ENCODE measurements around the gene RPH3AL.
A peak's percentile ranks its signal among the peaks of the same experiment; 100 is the strongest.

Gene RPH3AL

DNA sequence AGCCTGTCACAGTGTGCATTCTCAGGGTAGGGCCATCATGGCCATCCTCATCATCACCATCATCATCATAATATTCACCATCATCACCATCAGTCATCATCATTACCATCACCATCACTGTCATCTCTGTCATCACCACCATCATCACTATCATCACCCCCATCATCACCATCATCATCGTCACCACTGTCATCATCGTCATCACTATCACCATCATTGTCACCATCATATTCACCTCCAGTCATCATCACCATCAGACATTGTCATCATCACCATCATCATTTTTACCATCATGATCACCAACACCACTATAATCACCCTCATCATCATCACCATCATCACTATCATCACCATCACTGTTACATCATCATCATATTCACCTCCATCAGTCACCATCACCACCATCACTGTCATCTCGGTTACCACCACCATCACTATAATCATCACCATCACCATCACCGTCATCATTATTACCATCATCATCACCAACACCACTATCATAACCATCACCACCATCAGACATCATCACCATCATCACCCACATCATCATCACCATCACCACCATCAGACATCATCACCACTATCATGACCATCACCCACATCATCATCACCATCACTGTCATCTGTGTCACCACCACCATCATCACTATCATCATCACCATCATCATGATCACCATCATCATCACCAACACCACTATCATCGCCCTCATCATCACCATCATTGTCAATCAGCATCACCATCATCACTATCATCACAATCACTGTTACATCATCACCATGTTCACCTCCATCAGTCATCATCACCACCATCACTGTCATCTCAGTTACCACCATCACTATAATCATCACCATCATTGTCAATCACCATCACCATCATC, 8.5 kb downstream of the RPH3AL start:
- H3K36me3 Mint-ChIP-seq (ENCODE audit: insufficient read depth): no peaks in the 10 kb centered on the region
- no peaks in the 10 kb centered on the region for H3K27me3 Mint-ChIP-seq
- no peak overlapping the region for H3K27ac Mint-ChIP-seq
- no peak for ATAC-seq (replicated peaks)
- H3K9me3 Mint-ChIP-seq: peaks cover 7 to 10% of the 10 kb centered on the region in 2 donors
- no peak for DNase-seq
- H3K4me1 Mint-ChIP-seq (ENCODE audit: low read depth in 2 of 2): peaks cover 0 to 3% of the 10 kb centered on the region in 2 donors
- H3K4me3 Mint-ChIP-seq: no peak overlapping the region

DNA sequence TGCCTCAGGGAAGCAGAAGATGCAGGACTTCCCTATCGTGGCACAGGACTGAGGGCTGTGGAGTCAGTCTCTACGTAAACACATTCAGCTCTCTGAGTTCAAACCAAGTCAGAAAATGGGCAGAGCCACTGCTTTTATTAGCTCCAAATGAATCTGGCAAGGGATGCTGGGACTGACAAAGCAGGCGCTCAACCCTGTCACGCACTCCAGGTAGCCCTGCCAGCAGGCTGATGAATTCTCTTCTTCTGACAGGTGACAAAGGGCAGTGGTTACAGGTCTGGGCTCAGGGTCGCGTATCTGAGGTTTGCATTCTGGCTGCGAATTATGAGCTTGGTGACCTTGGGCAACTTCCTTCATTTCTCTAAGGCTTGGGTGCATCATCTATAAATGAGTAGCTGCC, 9.4 kb downstream of the RPH3AL start:
- no peaks in the 10 kb centered on the region for H3K36me3 Mint-ChIP-seq (ENCODE audit: insufficient read depth)
- no peak for ATAC-seq (replicated peaks)
- peaks cover 7 to 10% of the 10 kb centered on the region in 2 donors for H3K9me3 Mint-ChIP-seq
- H3K4me1 Mint-ChIP-seq (ENCODE audit: low read depth in 2 of 2): peaks cover 0 to 3% of the 10 kb centered on the region in 2 donors
- no peaks in the 10 kb centered on the region for H3K27me3 Mint-ChIP-seq
- H3K27ac Mint-ChIP-seq: no peak overlapping the region
- H3K4me3 Mint-ChIP-seq: no peak overlapping the region
- no peak for DNase-seq

DNA sequence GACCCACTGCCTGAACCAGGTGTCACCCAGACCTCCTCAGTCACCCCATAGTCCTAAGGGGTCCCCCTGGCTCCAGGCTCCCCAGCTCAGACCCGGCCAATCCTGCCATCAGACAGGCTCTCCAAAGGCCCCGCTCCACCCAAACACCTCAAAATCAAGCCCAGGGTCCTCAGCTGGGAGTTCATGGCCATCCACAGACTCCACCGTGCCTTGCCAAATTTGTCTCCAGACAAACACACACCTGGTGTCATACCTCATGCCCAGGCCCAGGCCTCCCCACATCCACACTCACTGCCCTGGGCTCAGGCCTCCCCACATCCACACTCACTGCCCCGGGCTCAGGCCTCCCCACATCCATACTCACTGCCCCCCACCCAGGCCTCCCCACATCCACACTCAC, 12.5 kb downstream of the RPH3AL start:
- Mint-ChIP-seq H3K4me3 (no peak overlapping the region), H3K36me3 (ENCODE audit: insufficient read depth) (no peaks in the 10 kb centered on the region), H3K27ac (no peak overlapping the region), H3K27me3 (peaks cover 8 to 16% of the 10 kb centered on the region in 2 donors), H3K4me1 (ENCODE audit: low read depth in 2 of 2) (peaks cover 7 to 10% of the 10 kb centered on the region in 2 donors), H3K9me3 (peaks cover 7 to 10% of the 10 kb centered on the region in 2 donors)
- ATAC-seq (replicated peaks) (no peak), DNase-seq (no peak)

DNA sequence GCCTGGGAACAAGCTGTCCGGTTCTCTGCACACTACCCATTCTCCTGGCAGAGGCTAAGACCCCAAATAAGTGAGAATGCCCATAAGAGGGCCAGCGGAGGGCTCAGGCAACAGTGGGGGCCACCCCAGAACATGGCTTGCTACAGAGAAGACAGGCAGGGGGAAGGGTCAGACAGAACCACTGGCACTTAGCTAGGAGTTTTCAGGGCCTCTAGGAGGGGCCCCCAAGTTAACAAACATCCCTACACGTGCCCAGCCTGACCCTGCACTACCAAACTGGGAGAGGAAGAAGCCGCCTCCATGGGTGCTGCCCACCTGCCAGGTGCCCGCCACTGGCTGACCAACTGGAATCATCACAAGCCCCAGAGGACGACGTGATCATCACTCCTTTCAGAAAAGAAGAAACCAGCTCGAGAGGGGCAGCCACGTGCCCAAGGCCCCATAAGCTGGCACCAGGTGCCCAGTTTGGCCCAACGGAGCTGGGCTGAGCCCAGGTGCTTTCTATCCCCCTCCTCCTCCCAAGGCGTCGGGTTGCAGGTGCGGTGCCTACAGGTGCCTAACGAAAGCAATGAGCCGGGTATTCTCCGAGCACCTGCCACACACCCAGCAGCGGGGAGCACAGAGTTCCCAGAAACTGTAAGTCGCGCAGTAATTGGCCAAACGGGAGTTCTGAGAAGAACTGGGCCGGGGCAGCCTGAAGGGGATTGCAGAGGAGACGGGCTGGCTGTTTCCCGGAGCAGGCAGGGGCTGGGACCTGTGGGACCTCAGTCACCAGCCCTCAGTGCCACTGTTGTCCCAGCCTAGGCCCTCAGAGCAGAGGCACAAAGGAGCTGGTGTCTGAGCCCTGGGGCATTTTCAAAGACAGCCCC, 13.2 kb downstream of the RPH3AL start:
- H3K4me1 Mint-ChIP-seq (ENCODE audit: low read depth in 2 of 2): peaks cover 10 to 13% of the 10 kb centered on the region in 2 donors
- no peak overlapping the region for H3K27ac Mint-ChIP-seq
- H3K36me3 Mint-ChIP-seq (ENCODE audit: insufficient read depth): no peaks in the 10 kb centered on the region
- H3K9me3 Mint-ChIP-seq: peaks cover 5 to 7% of the 10 kb centered on the region in 2 donors
- peaks cover 8 to 19% of the 10 kb centered on the region in 2 donors for H3K27me3 Mint-ChIP-seq
- no peak for ATAC-seq (replicated peaks)
- no peak for DNase-seq
- no peak overlapping the region for H3K4me3 Mint-ChIP-seq

DNA sequence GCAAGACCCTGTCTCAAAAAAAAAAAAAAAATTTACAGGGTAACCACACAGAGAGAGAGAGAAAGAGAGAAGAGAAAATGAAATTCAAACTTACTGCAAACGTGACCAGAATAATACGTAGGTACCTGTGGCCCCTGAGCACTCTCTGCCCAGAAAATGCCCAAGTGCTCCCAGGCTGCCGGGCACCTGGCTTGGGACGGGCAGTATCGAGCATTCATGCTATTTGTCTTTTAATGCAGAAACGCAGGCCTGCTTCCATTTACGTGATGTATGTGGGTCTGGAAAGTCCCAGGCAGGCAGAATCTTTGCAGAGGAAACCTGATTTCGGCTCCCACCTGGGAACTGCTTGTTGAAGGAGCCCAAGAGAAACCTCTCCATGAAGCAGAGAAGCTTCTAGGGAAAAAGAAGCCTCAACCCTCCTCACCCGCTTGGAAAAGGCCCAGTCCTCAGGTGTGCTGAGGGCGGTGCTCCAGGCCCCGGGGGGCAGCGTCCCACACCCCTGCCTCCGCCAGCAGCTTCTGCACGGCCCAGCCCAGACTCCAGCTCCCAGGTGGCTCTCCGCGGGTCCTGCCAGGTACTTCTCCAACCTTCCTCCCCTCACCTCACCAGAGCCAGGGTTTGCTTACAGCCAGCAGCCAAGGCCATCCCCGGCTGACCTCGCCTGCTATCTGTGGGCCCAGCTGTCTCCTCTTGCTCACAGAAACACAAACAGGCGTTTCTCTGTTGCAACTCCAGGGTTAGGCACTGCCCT, 14.0 kb downstream of the RPH3AL start:
- H3K36me3 Mint-ChIP-seq (ENCODE audit: insufficient read depth): no peaks in the 10 kb centered on the region
- ATAC-seq (replicated peaks) (no peak), DNase-seq (no peak)
- peaks cover 10 to 13% of the 10 kb centered on the region in 2 donors for H3K4me1 Mint-ChIP-seq (ENCODE audit: low read depth in 2 of 2)
- peak overlapping the region in 1 of 2 donors; percentile 73 for H3K27ac Mint-ChIP-seq
- H3K4me3 Mint-ChIP-seq: no peak overlapping the region
- peaks cover 8 to 19% of the 10 kb centered on the region in 2 donors for H3K27me3 Mint-ChIP-seq
- H3K9me3 Mint-ChIP-seq: no peaks in the 10 kb centered on the region

DNA sequence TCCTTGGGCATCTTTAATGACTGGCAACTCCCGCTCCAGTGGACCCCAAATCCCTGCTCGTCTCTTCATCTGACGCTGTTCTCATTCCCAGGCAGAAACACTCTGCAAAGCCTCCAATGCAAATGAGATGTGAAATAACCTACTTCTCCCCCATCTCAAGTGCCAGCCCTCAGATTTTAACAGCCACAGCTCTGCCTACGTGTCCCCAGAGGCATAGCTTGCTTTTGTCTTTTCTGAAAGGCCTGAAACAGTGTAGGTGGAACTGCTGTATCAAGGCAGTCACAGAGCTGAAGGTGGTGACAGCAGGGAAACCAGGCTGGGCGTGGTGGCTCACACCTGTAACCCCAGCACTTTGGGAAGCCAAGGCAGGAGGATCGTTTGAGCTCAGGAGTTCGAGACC, 14.7 kb downstream of the RPH3AL start:
- ATAC-seq (replicated peaks) (no peak), DNase-seq (no peak)
- Mint-ChIP-seq H3K9me3 (no peaks in the 10 kb centered on the region), H3K4me3 (no peak overlapping the region), H3K27ac (peak overlapping the region in 1 of 2 donors; percentile 73), H3K27me3 (peaks cover 8 to 19% of the 10 kb centered on the region in 2 donors), H3K36me3 (ENCODE audit: insufficient read depth) (no peaks in the 10 kb centered on the region), H3K4me1 (ENCODE audit: low read depth in 2 of 2) (peaks cover 10 to 13% of the 10 kb centered on the region in 2 donors)

DNA sequence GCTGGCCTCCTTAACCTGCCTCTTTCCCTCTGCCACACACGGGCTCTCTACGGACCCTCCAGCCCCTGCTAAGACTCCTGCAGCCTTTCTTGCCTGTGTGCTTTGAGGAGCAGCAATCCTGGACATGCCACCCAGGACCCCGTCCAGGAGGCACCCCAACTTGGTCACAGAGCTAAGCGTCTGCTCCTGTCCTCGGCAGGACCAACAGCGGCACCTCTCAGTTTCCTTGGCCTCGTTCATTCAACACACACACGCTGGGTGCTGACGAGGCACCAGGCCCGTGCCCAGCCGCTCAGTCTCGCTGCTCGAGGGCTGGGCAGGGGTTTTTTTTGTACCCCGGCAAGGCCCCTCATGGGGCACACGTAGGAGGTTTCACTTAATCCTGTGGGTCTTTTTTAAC, 15.2 kb downstream of the RPH3AL start:
- Mint-ChIP-seq H3K9me3 (no peaks in the 10 kb centered on the region), H3K27ac (no peak overlapping the region), H3K4me1 (ENCODE audit: low read depth in 2 of 2) (peaks cover 10 to 13% of the 10 kb centered on the region in 2 donors), H3K4me3 (no peak overlapping the region), H3K36me3 (ENCODE audit: insufficient read depth) (no peaks in the 10 kb centered on the region), H3K27me3 (peaks cover 8 to 19% of the 10 kb centered on the region in 2 donors)
- no peak for DNase-seq
- ATAC-seq (replicated peaks): no peak

DNA sequence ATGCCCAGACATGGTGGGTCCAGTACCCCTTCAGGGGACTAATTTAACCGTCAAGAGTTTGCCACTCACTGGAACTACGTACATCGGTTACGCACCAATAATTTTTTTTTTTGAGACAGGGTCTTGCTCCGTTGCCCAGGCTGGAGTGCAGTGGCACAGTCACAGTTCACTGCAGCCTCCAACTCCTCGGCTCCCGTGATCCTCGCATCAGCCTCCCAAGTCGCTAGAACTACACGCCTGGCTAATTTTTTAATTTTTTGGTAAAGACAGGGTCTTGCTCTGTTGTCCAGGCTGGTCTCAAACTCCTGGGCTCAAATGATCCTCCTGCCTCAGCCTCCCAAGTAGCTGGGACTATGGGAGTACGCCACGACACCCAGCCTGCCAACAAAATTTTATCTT, 15.6 kb downstream of the RPH3AL start:
- no peak for ATAC-seq (replicated peaks)
- Mint-ChIP-seq H3K27ac (no peak overlapping the region), H3K9me3 (no peaks in the 10 kb centered on the region), H3K4me3 (no peak overlapping the region), H3K4me1 (ENCODE audit: low read depth in 2 of 2) (peaks cover 11 to 13% of the 10 kb centered on the region in 2 donors), H3K36me3 (ENCODE audit: insufficient read depth) (no peaks in the 10 kb centered on the region), H3K27me3 (peaks cover 8 to 19% of the 10 kb centered on the region in 2 donors)
- no peak for DNase-seq

DNA sequence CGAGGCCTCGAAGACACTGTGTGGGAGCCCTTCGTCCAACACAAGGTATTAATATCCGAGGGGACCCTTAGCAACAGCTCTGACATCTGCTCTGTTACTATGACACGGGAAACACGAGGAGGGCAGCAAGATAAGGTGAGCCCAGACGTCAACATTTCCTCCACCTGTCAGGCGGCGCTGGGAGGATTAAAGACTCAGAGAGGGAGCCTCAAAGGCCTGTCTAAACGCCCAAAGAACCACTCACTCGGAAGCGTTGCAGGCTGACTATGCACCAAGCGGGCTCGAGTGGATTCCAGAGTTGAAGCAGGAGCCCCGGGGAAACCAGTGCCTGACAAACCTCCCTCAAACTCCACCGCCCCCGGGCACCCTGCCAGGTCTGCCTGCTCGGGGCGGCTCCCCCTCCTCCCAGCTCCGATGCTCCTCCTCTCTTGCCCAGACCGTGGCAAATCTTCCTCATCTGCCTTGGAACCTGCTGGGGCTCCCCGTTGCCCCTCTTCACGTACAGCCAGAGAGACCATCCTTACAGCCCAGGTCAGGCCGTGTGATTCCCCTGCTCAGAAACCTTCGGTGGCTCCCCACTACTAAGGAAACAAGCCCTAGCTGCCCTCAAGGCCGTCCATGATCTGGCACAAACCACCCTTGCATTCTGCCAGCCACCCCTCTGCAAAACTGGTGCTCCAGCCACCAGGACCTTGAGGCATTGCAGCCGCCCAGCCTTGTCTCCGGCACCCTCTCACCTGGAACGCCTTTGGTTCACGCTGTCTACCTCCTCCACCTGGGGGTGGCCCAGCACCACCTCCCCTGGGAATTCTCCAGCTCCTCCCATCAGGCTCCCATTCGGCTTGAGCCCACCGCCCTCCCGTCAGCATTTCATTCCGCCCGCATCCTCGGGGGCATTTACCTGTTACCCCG, 16.2 kb downstream of the RPH3AL start:
- Mint-ChIP-seq H3K4me1 (ENCODE audit: low read depth in 2 of 2) (peaks cover 16 to 17% of the 10 kb centered on the region in 2 donors), H3K4me3 (no peak overlapping the region), H3K27ac (no peak overlapping the region), H3K36me3 (ENCODE audit: insufficient read depth) (peaks cover 2% of the 10 kb centered on the region), H3K27me3 (peaks cover 8 to 19% of the 10 kb centered on the region in 2 donors), H3K9me3 (no peaks in the 10 kb centered on the region)
- DNase-seq (no peak), ATAC-seq (replicated peaks) (no peak)

DNA sequence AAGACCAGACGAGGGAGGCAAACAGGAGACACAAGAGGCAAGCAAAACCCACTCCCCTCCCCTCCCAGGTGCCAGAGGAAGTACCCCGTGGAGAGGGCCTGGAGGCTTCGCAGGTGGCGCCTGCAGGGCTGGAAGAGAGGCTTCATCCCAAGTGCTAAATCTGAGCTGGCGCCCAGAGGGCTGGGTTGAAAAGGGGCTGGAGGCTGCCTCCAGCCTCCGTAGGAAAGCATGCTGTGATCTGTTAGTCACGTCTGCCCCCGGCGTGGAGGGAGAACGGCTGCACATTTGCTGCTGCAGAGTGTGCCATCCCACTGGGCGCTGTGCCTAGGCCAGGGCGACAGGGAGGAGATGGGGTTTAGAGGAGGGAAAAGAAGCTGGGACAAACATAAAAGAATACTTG, 16.9 kb downstream of the RPH3AL start:
- DNase-seq (no peak), ATAC-seq (replicated peaks) (no peak)
- no peak overlapping the region for H3K4me3 Mint-ChIP-seq
- H3K27me3 Mint-ChIP-seq: peaks cover 8 to 19% of the 10 kb centered on the region in 2 donors
- H3K27ac Mint-ChIP-seq: no peak overlapping the region
- H3K36me3 Mint-ChIP-seq (ENCODE audit: insufficient read depth): peaks cover 2% of the 10 kb centered on the region
- peaks cover 19 to 21% of the 10 kb centered on the region in 2 donors for H3K4me1 Mint-ChIP-seq (ENCODE audit: low read depth in 2 of 2)
- H3K9me3 Mint-ChIP-seq: no peaks in the 10 kb centered on the region

DNA sequence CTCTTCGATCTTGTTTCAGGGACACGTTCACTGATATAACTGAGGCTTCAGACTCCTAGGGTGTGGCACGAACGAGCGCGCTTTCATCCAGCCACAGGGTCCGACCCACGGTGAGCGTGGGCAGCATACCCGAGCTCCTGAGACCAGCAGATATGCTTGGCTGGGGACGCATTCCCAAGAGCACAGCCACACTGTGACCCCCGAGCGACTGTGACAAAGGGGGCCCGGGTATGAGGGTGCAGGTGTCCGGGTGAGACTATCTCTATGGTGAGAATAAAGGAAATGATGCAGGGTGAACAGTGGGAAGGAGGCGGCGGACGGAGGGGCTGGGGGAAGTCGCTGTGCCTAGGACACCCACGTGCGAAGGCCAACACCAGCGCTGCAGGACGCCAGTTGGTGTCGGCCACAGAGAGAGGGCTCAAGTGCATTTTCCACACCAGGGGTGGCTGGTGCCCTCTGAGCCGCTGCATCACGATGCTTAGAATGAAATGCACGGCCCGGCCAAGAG, 17.6 kb downstream of the RPH3AL start:
- peaks cover 8 to 19% of the 10 kb centered on the region in 2 donors for H3K27me3 Mint-ChIP-seq
- H3K36me3 Mint-ChIP-seq (ENCODE audit: insufficient read depth): peaks cover 6% of the 10 kb centered on the region
- no peaks in the 10 kb centered on the region for H3K9me3 Mint-ChIP-seq
- H3K4me1 Mint-ChIP-seq (ENCODE audit: low read depth in 2 of 2): peaks cover 19 to 21% of the 10 kb centered on the region in 2 donors
- DNase-seq (no peak), ATAC-seq (replicated peaks) (no peak)
- H3K4me3 Mint-ChIP-seq: peak overlapping the region in 1 of 2 donors; percentile 38
- no peak overlapping the region for H3K27ac Mint-ChIP-seq

Data from effector memory CD8-positive, alpha-beta T cell (primary cell).